GM12878 (cell line): ENCODE results near the gene GAS2. TPM values are rescaled to one million over a fixed set of nuclear protein-coding genes. Genes with fewer than 3 reads are reported as not detected.

Experiments
- ATAC-seq: fragments of 200-7000 bp; cut with Tn5 transposase; 3 replicates; pipeline ENCODE4 v1.9.1; 2020; ENCODE audit warnings: mild to moderate bottlenecking, moderate library complexity
- BruUV-seq: library from RNA; stranded (reverse); fragments of 400-500 nt; replicated peaks from 2 replicates; lab custom pipeline; 2021; lab: Mats Ljungman, UMichigan
- CTCF ChIA-PET: fragments of 300-600 bp; sonication (Branson Sonifier 250); formaldehyde crosslinking; extraction: SDS; loops from one replicate; lab custom pipeline; 2021; ENCODE audit warnings: inconsistent platforms; lab: Yijun Ruan, JAX
- POLR2A ChIA-PET: fragments of 350-600 bp; formaldehyde crosslinking; extraction: SDS; loops from one replicate; lab custom pipeline; 2021; ENCODE audit warnings: inconsistent platforms; lab: Charles Lee
- RAD21 ChIA-PET: fragments of 300-600 bp; sonication (Branson Sonifier 250); formaldehyde crosslinking; loops from one replicate; lab custom pipeline; 2023; ENCODE audit warnings: antibody characterized with exemption; ENCODE audit not compliant: unreplicated experiment; lab: Charles Lee
- SMC1A ChIA-PET: fragments of 300-600 bp; sonication (Branson Sonifier 250); formaldehyde crosslinking; loops from one replicate; lab custom pipeline; 2023; ENCODE audit not compliant: unreplicated experiment, uncharacterized antibody; lab: Charles Lee
- DNase-seq: peaks from one replicate; pipeline ENCODE4 v3.0.0-alpha.2; 2011; ENCODE audit warnings: low read depth, low spot score
- FAIRE-seq: peaks from 3 replicates; lab custom pipeline; 2011; peaks lifted over from hg19 to GRCh38; lab: Jason Lieb, UNC
- H2AFZ ChIP-seq: 2 replicates; pipeline ENCODE4 v1.6.0; 2011; ENCODE audit warnings: low read depth, low read length, control low read depth; ENCODE audit not compliant: control insufficient read depth
- H3K27ac ChIP-seq: 2 replicates; pipeline ENCODE4 v1.5.1; 2011; ENCODE audit warnings: control low read depth; ENCODE audit not compliant: control insufficient read depth, insufficient read depth
- H3K27me3 ChIP-seq, 2 experiments: replicated peaks in 1 of 2; 2 replicates each; pipeline versions ENCODE4 v1.6.0 to v1.6.1; 2011; ENCODE audit warnings: low read length in 1 of 2; ENCODE audit not compliant: control insufficient read depth in 2 of 2, insufficient read depth in 2 of 2
- H3K36me3 ChIP-seq, 2 experiments: 2 replicates each; pipeline ENCODE4 v1.5.1; 2011; ENCODE audit warnings: low read length in 1 of 2; ENCODE audit not compliant: control insufficient read depth in 2 of 2, insufficient read depth in 2 of 2
- H3K4me1 ChIP-seq: 2 replicates; pipeline ENCODE4 v1.6.1; 2011; ENCODE audit warnings: mild to moderate bottlenecking, low read length, moderate library complexity, mixed read lengths; ENCODE audit not compliant: control insufficient read depth, insufficient read depth
- H3K4me2 ChIP-seq: 2 replicates; pipeline ENCODE4 v1.6.0; 2011; ENCODE audit warnings: control low read depth; ENCODE audit not compliant: control insufficient read depth, insufficient read depth
- H3K4me3 ChIP-seq: fragments of 200-600 bp; sonication (generic); 2 replicates; pipeline ENCODE4 v1.5.1; 2016
- H3K79me2 ChIP-seq: 2 replicates; pipeline ENCODE4 v1.6.0; 2011; ENCODE audit warnings: low read length; ENCODE audit not compliant: control insufficient read depth, insufficient read depth
- H3K9ac ChIP-seq: 2 replicates; pipeline ENCODE4 v1.8.0; 2011; ENCODE audit warnings: low read length, control low read depth, mixed read lengths; ENCODE audit not compliant: control insufficient read depth, insufficient read depth
- H3K9me3 ChIP-seq: replicated peaks from 3 replicates; pipeline ENCODE4 v1.5.1; 2011; ENCODE audit warnings: mild to moderate bottlenecking, low read length; ENCODE audit not compliant: control insufficient read depth, insufficient read depth
- H4K20me1 ChIP-seq: 2 replicates; pipeline ENCODE4 v1.6.0; 2011; ENCODE audit not compliant: control insufficient read depth, insufficient read depth
- ATF7 ChIP-seq: fragments of 450-650 bp; IDR thresholded peaks from 2 replicates; pipeline ENCODE4 v1.6.1; 2016; ENCODE audit warnings: low read depth, mild to moderate bottlenecking
- FOXM1 ChIP-seq: IDR thresholded peaks from 2 replicates; pipeline ENCODE4 v1.6.1; 2012; ENCODE audit warnings: low read depth, mild to moderate bottlenecking, inconsistent platforms, low read length, moderate library complexity
- PML ChIP-seq: IDR thresholded peaks from 2 replicates; pipeline ENCODE4 v1.6.1; 2012; ENCODE audit warnings: low read length, inconsistent platforms
- RB1 ChIP-seq: fragments of 450-650 bp; formaldehyde crosslinking; IDR thresholded peaks from 2 replicates; pipeline ENCODE4 v1.6.1; 2017; ENCODE audit warnings: mild to moderate bottlenecking, borderline replicate concordance
- SMC3 ChIP-seq: IDR thresholded peaks from 2 replicates; pipeline ENCODE4 v1.6.1; 2011; ENCODE audit warnings: low read length, improper control_type of control experiment, borderline replicate concordance
- ZNF24 ChIP-seq: fragments of 450-650 bp; IDR thresholded peaks from 2 replicates; pipeline ENCODE4 v1.6.1; 2017; ENCODE audit warnings: antibody characterized with exemption, mild to moderate bottlenecking
- WGBS: methylation state at CpG from one replicate; pipeline ENCODE4 v1.1.6; 2016; ENCODE audit warnings: low lambda C conversion rate; ENCODE audit not compliant: insufficient replicate concordance, insufficient coverage; ENCODE audit errors: missing lambda C conversion rate; 5-methylcytosine and 5-hydroxymethylcytosine counted together
- in situ Hi-C: fragments of 300-500 bp; cut with MboI; formaldehyde crosslinking; loops from 9 replicates; pipeline ENCODE4 v1.14.3; 2018; ENCODE audit warnings: mixed read lengths
- intact Hi-C: fragments of 100-400 bp; cut with micrococcal nuclease; formaldehyde crosslinking; loops from one replicate; pipeline ENCODE4 v1.14.2; 2022; ENCODE audit not compliant: unreplicated experiment
- polyA plus RNA-seq, 11 experiments: library from polyadenylated mRNA; depleted of rRNA in 4 of 11; unstranded in 6 of 11; stranded (reverse) in 5 of 11; fragments of >200 nt; fragmentation: Nextera tagmentation in 4 of 11; fragmentation: Illumina TruSeq in 1 of 11; extraction: Ambion mirVana in 4 of 11; extraction: Trizol in 1 of 11; gene quantifications; 1 replicate in 1 of 11; 2 replicates in 10 of 11; pipeline versions ENCODE4 v1.2.1 to v1.2.3, GENCODE V29; 2011 to 2016; ENCODE audit warnings: inconsistent platforms in 2 of 11, missing spikeins in 2 of 11, low read depth in 1 of 11
- total RNA-seq, 4 experiments: library from RNA; depleted of rRNA in 3 of 4; stranded (reverse); fragments of >200 nt in 3 of 4; fragmentation: Illumina TruSeq in 1 of 4; extraction: Trizol in 1 of 4; gene quantifications; 2 replicates each; pipeline versions ENCODE4 v1.2.1 to v1.2.3, GENCODE V29; 2013 to 2021
- TF ChIP-seq, protein P1 (sequence below): fragments of 450-650 bp; IDR thresholded peaks from 2 replicates; pipeline ENCODE4 v1.6.1; 2017; ENCODE audit warnings: low read depth, mild to moderate bottlenecking, moderate library complexity
- TF ChIP-seq, protein P2 (sequence below): fragments of 450-650 bp; IDR thresholded peaks from 2 replicates; pipeline ENCODE4 v1.6.1; 2017; ENCODE audit warnings: mild to moderate bottlenecking
- TF ChIP-seq, protein P3 (sequence below): IDR thresholded peaks from 2 replicates; pipeline ENCODE4 v1.6.1; 2011; ENCODE audit warnings: borderline replicate concordance, low read depth, mild to moderate bottlenecking, moderate library complexity, low read length; ENCODE audit not compliant: insufficient read depth, poor library complexity, severe bottlenecking

GAS2 gene
- total and polyA plus RNA-seq, 10 of the 15 experiments (the other 5 are each of a cell fraction or from before 2014, with no cell fraction given) = 16.4 to 81.4 (median 26.2) TPM

DNA sequence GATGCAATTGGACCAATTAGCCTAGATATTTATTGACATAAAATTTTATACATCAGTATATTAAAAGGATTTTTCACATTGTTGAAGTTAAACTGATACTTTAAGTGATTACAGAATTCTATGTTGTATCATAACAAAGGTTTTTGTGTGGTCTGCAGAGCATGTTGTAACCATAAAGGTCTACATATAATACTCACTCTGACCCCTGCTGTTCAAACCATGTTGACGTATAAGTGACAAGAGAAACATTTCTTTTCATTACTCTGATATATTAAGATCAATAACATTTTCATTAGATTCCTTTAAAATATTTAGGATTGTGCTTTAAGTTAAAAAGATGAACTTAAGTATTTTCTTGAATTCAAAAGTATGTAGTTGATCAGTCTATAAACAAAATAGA, 63.9 kb downstream of the GAS2 start (continued):
- TF ChIP-seq FOXM1 = no peak
- peak; percentile 49; the same call in 1 of the 2 replicates for TF ChIP-seq SMC3

DNA sequence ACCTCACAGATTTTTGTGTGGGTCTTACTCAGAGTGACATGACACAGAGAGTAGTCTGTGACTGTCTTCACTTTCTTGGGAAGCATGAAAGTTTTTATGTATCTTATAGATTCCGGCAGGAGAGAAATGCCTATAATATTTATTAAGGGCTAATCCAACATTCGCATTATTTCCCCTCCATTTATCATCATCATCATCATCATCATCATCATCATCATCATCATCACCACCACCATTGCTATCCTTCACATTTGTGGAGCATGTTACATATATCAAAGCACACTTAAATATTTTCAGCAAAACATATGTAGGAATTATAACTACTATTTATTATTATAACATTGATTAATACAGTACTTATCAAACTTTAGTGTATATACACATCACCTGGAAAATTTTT, 66.2 kb downstream of the GAS2 start:
- Histone ChIP-seq H2AFZ (no peak overlapping the region), H3K9me3 (no peaks in the 10 kb centered on the region), H3K4me1 (no peaks in the 10 kb centered on the region), H4K20me1 (no peaks in the 10 kb centered on the region), H3K4me3 (no peak overlapping the region), H3K9ac (no peak overlapping the region), H3K27ac (no peak overlapping the region), H3K27me3 (no peaks in the 10 kb centered on the region), H3K79me2 (no peaks in the 10 kb centered on the region), H3K36me3 (no peaks in the 10 kb centered on the region), H3K4me2 (no peak overlapping the region)
- ChIA-PET POLR2A (interaction anchor here (1.1 kb wide), 1 partner anchor 45 kb away, joined by 3 read pairs; no protein-coding TSS in a partner anchor), CTCF (interaction anchor here (1.0 to 8.0 kb wide), 6 partner anchors 8 to 67 kb away, joined by 3 to 94 read pairs (median 4); partner anchors contain the start of gene GAS2), SMC1A (interaction anchor here (0.6 to 6.6 kb wide), 14 partner anchors 10 to 397 kb away, joined by 3 to 49 read pairs (median 6); no protein-coding TSS in a partner anchor), RAD21 (interaction anchor here (0.6 to 6.9 kb wide), 4 partner anchors 45 to 61 kb away, joined by 4 to 110 read pairs (median 34); no protein-coding TSS in a partner anchor)
- DNase-seq (no peak), ATAC-seq (no peak), FAIRE-seq (no peak)
- in situ Hi-C loops = no loop called here
- TF ChIP-seq, protein P1, sequence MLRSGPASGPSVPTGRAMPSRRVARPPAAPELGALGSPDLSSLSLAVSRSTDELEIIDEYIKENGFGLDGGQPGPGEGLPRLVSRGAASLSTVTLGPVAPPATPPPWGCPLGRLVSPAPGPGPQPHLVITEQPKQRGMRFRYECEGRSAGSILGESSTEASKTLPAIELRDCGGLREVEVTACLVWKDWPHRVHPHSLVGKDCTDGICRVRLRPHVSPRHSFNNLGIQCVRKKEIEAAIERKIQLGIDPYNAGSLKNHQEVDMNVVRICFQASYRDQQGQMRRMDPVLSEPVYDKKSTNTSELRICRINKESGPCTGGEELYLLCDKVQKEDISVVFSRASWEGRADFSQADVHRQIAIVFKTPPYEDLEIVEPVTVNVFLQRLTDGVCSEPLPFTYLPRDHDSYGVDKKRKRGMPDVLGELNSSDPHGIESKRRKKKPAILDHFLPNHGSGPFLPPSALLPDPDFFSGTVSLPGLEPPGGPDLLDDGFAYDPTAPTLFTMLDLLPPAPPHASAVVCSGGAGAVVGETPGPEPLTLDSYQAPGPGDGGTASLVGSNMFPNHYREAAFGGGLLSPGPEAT = no peak
- TF ChIP-seq, protein P2, sequence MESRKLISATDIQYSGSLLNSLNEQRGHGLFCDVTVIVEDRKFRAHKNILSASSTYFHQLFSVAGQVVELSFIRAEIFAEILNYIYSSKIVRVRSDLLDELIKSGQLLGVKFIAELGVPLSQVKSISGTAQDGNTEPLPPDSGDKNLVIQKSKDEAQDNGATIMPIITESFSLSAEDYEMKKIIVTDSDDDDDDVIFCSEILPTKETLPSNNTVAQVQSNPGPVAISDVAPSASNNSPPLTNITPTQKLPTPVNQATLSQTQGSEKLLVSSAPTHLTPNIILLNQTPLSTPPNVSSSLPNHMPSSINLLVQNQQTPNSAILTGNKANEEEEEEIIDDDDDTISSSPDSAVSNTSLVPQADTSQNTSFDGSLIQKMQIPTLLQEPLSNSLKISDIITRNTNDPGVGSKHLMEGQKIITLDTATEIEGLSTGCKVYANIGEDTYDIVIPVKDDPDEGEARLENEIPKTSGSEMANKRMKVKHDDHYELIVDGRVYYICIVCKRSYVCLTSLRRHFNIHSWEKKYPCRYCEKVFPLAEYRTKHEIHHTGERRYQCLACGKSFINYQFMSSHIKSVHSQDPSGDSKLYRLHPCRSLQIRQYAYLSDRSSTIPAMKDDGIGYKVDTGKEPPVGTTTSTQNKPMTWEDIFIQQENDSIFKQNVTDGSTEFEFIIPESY = no peak
- TF ChIP-seq, protein P3, sequence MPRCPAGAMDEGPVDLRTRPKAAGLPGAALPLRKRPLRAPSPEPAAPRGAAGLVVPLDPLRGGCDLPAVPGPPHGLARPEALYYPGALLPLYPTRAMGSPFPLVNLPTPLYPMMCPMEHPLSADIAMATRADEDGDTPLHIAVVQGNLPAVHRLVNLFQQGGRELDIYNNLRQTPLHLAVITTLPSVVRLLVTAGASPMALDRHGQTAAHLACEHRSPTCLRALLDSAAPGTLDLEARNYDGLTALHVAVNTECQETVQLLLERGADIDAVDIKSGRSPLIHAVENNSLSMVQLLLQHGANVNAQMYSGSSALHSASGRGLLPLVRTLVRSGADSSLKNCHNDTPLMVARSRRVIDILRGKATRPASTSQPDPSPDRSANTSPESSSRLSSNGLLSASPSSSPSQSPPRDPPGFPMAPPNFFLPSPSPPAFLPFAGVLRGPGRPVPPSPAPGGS = no peak
- no peak for TF ChIP-seq PML
- no peak for TF ChIP-seq ZNF24
- no peak for TF ChIP-seq ATF7
- no peak for TF ChIP-seq RB1
- no TSS peak for BruUV-seq
- intact Hi-C loops = no loop called here
- 33% methylated on average over 2 of the region's 2 CpGs for WGBS
